Parathyroid adenoma (tissue), 2 donors: ENCODE data around the gene CSTB.

Source experiments
- H2AFZ ChIP-seq: fragments of 300-600 bp; sonication (generic); one replicate; pipeline ENCODE4 v1.7.0; 2017; ENCODE audit warnings: antibody characterized with exemption, mild to moderate bottlenecking
- H3K27ac ChIP-seq: fragments of 300-600 bp; sonication (generic); one replicate; pipeline ENCODE4 v1.7.0; 2017
- H3K27me3 ChIP-seq: fragments of 300-600 bp; sonication (generic); one replicate; pipeline ENCODE4 v1.7.0; 2017; ENCODE audit warnings: low read length; ENCODE audit not compliant: control insufficient read depth, insufficient read depth
- H3K36me3 ChIP-seq: fragments of 300-600 bp; sonication (generic); one replicate; pipeline ENCODE4 v1.7.0; 2017; ENCODE audit warnings: low read length; ENCODE audit not compliant: control insufficient read depth, insufficient read depth
- H3K4me1 ChIP-seq: fragments of 300-600 bp; sonication (generic); one replicate; pipeline ENCODE4 v1.7.0; 2017; ENCODE audit warnings: control low read depth
- H3K4me2 ChIP-seq: fragments of 300-600 bp; sonication (generic); one replicate; pipeline ENCODE4 v1.7.0; 2017; ENCODE audit warnings: low read length
- H3K4me3 ChIP-seq: fragments of 300-600 bp; sonication (generic); one replicate; pipeline ENCODE4 v1.7.0; 2017; ENCODE audit warnings: low read depth, low read length
- H3K79me2 ChIP-seq: fragments of 300-600 bp; sonication (generic); one replicate; pipeline ENCODE4 v1.7.0; 2017; ENCODE audit warnings: control low read depth
- H3K9ac ChIP-seq: fragments of 300-600 bp; sonication (generic); one replicate; pipeline ENCODE4 v1.7.0; 2017; ENCODE audit warnings: mild to moderate bottlenecking
- H3K9me3 ChIP-seq: fragments of 300-600 bp; sonication (generic); one replicate; pipeline ENCODE4 v1.7.0; 2017; ENCODE audit warnings: low read length; ENCODE audit not compliant: control insufficient read depth
- CTCF ChIP-seq: fragments of 300-600 bp; sonication (generic); IDR thresholded peaks from one replicate; pipeline ENCODE4 v1.7.0; 2017; ENCODE audit warnings: antibody characterized with exemption, mild to moderate bottlenecking
- donor health status: primary hyperparathyroidism.

The CSTB gene

GRCh38 chr21:43752758-43753438, 23.2 kb downstream of the CSTB start:
- H3K79me2 ChIP-seq: no peaks in the 10 kb centered on the region
- H3K27me3 ChIP-seq: no peaks in the 10 kb centered on the region
- no peak overlapping the region for H2AFZ ChIP-seq
- H3K9ac ChIP-seq: no peak overlapping the region
- no peak overlapping the region for H3K4me3 ChIP-seq
- H3K4me2 ChIP-seq: no peak overlapping the region
- H3K9me3 ChIP-seq: no peaks in the 10 kb centered on the region
- H3K27ac ChIP-seq: no peak overlapping the region
- H3K4me1 ChIP-seq: no peaks in the 10 kb centered on the region
- H3K36me3 ChIP-seq: no peaks in the 10 kb centered on the region
- TF ChIP-seq CTCF: no peak

- H3K4me1 ChIP-seq: no peaks in the 10 kb centered on the region
- H3K36me3 ChIP-seq: no peaks in the 10 kb centered on the region
- H3K4me2 ChIP-seq: no peak overlapping the region
- no peaks in the 10 kb centered on the region for H3K79me2 ChIP-seq
- no peak overlapping the region for H3K27ac ChIP-seq
- no peaks in the 10 kb centered on the region for H3K9me3 ChIP-seq
- no peak overlapping the region for H3K4me3 ChIP-seq
- H2AFZ ChIP-seq: no peak overlapping the region
- no peaks in the 10 kb centered on the region for H3K27me3 ChIP-seq
- TF ChIP-seq CTCF: no peak
- H3K9ac ChIP-seq: no peak overlapping the region
These were observed 24.0 kb downstream of the CSTB start for GRCh38 chr21:43751955-43752591.

DNA sequence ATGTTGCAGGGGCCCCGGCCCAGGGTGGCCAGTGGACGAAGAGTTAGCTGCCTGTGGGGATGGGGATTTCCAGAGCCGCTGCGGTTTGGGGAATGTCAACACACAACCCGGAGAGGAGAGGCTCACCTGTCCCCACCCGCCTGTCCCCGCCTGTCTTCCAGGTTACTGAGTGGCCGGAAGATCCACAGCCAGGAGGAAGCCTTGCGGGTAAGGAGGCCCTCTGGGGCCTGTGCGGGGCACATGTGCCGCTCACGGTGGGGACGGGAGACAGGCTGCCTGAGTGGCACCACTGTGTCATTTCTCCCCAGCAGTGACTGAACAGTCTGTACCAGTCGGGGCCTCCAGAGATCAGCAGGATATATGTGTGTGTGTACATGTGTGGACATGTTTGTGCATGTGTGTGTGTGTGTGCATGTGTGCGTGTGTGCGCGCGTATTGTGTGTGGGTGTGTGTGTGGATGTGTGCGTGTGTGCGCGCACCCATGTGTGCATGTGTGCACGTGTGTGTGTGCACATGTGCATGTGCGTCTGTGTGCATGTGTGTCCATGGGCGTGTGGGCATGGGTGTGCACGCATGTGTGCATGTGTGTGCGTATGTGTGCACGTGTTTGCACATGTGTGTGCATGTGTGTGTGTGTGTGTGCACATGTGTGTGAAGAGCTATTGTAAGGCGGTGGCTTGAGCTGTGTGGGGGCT, 25.6 kb downstream of the CSTB start:
- Histone ChIP-seq H3K9ac (no peak overlapping the region), H3K27ac (no peak overlapping the region), H3K79me2 (no peaks in the 10 kb centered on the region), H3K9me3 (no peaks in the 10 kb centered on the region), H2AFZ (no peak overlapping the region), H3K4me1 (no peaks in the 10 kb centered on the region), H3K4me3 (no peak overlapping the region), H3K36me3 (no peaks in the 10 kb centered on the region), H3K4me2 (no peak overlapping the region), H3K27me3 (no peaks in the 10 kb centered on the region)
- no peak for TF ChIP-seq CTCF

- H3K4me3 ChIP-seq: no peak overlapping the region
- H3K9ac ChIP-seq: no peak overlapping the region
- H3K79me2 ChIP-seq: no peaks in the 10 kb centered on the region
- no peak for TF ChIP-seq CTCF
- H3K4me2 ChIP-seq: no peak overlapping the region
- no peak overlapping the region for H2AFZ ChIP-seq
- no peaks in the 10 kb centered on the region for H3K9me3 ChIP-seq
- no peaks in the 10 kb centered on the region for H3K27me3 ChIP-seq
- no peak overlapping the region for H3K27ac ChIP-seq
- H3K4me1 ChIP-seq: no peaks in the 10 kb centered on the region
- no peaks in the 10 kb centered on the region for H3K36me3 ChIP-seq
These were observed 26.4 kb downstream of the CSTB start for GRCh38 chr21:43749651-43750262.
